SK-N-SH treated with all-trans-retinoic acid at 6 μM for 48 hours (cell line): ENCODE data around the gene DLK1.

Source experiments
- ATAC-seq: fragments of 200-7000 bp; cut with Tn5 transposase; 3 replicates; pipeline ENCODE4 v1.9.1; 2020; ENCODE audit warnings: mild to moderate bottlenecking, moderate library complexity
- ARNTL ChIP-seq: fragments of 450-650 bp; formaldehyde crosslinking; IDR thresholded peaks from 2 replicates; pipeline ENCODE4 v1.5.0; 2020; ENCODE audit warnings: low read depth, mild to moderate bottlenecking, moderate library complexity, borderline replicate concordance
- BACH2 ChIP-seq: fragments of 250-450 bp; sonication (Bioruptor Pico); IDR thresholded peaks from 2 replicates; pipeline ENCODE4 v1.9.0; 2021; ENCODE audit warnings: mild to moderate bottlenecking, borderline replicate concordance
- CSDC2 ChIP-seq: fragments of 250-450 bp; sonication (Bioruptor Pico); IDR thresholded peaks from 2 replicates; pipeline ENCODE4 v1.5.0; 2020; ENCODE audit warnings: mild to moderate bottlenecking, moderate library complexity
- ESRRG ChIP-seq: fragments of 250-450 bp; sonication (Bioruptor Pico); IDR thresholded peaks from 2 replicates; pipeline ENCODE4 v1.6.1; 2021; ENCODE audit warnings: mild to moderate bottlenecking
- GLIS3 ChIP-seq: fragments of 250-450 bp; sonication (Bioruptor Pico); IDR thresholded peaks from 2 replicates; pipeline ENCODE4 v1.5.0; 2020; ENCODE audit warnings: mild to moderate bottlenecking, moderate library complexity
- ISL1 ChIP-seq: fragments of 250-450 bp; sonication (Bioruptor Pico); IDR thresholded peaks from 2 replicates; pipeline ENCODE4 v2.1.2; 2022; ENCODE audit warnings: mild to moderate bottlenecking, moderate library complexity
- OSR1 ChIP-seq: fragments of 250-450 bp; sonication (Bioruptor Pico); IDR thresholded peaks from 2 replicates; pipeline ENCODE4 v1.8.0; 2022; ENCODE audit warnings: moderate library complexity, mild to moderate bottlenecking, inconsistent platforms
- PPARA ChIP-seq: fragments of 250-450 bp; sonication (Bioruptor Pico); IDR thresholded peaks from 2 replicates; pipeline ENCODE4 v1.5.0; 2020; ENCODE audit warnings: mild to moderate bottlenecking, borderline replicate concordance
- RARB ChIP-seq: fragments of 250-450 bp; sonication (Bioruptor Pico); IDR thresholded peaks from 2 replicates; pipeline ENCODE4 v1.8.0; 2021; ENCODE audit warnings: mild to moderate bottlenecking, moderate library complexity
- SNAI2 ChIP-seq: fragments of 250-450 bp; sonication (Bioruptor Pico); IDR thresholded peaks from 2 replicates; pipeline ENCODE4 v1.5.0; 2020; ENCODE audit warnings: mild to moderate bottlenecking, moderate library complexity
- TCF4 ChIP-seq: fragments of 250-450 bp; sonication (Bioruptor Pico); IDR thresholded peaks from 2 replicates; pipeline ENCODE4 v1.8.0; 2021; ENCODE audit warnings: mild to moderate bottlenecking, moderate library complexity, borderline replicate concordance
- TOX ChIP-seq: fragments of 250-450 bp; sonication (Bioruptor Pico); IDR thresholded peaks from 2 replicates; pipeline ENCODE4 v1.8.0; 2021; ENCODE audit warnings: mild to moderate bottlenecking, moderate library complexity, borderline replicate concordance
- ZC3H10 ChIP-seq: fragments of 250-450 bp; sonication (Bioruptor Pico); IDR thresholded peaks from 2 replicates; pipeline ENCODE4 v1.5.1; 2021; ENCODE audit warnings: mild to moderate bottlenecking, moderate library complexity
- ZFP3 ChIP-seq: fragments of 250-450 bp; sonication (Bioruptor Pico); IDR thresholded peaks from 2 replicates; pipeline ENCODE4 v1.5.0; 2020; ENCODE audit warnings: mild to moderate bottlenecking, moderate library complexity
- ZFP30 ChIP-seq: fragments of 450-650 bp; formaldehyde crosslinking; IDR thresholded peaks from 2 replicates; pipeline ENCODE4 v1.5.0; 2022; ENCODE audit warnings: mild to moderate bottlenecking, moderate library complexity
- ZNF565 ChIP-seq: fragments of 450-650 bp; formaldehyde crosslinking; conservative IDR thresholded peaks from 2 replicates; pipeline ENCODE4 v1.5.0; 2020; ENCODE audit warnings: low read depth, mild to moderate bottlenecking, moderate library complexity
- ZNF70 ChIP-seq: fragments of 450-650 bp; formaldehyde crosslinking; IDR thresholded peaks from 2 replicates; pipeline ENCODE4 v1.5.0; 2020; ENCODE audit warnings: mild to moderate bottlenecking, moderate library complexity
- ZNF8 ChIP-seq: fragments of 450-650 bp; formaldehyde crosslinking; IDR thresholded peaks from 2 replicates; pipeline ENCODE4 v1.5.0; 2020; ENCODE audit warnings: mild to moderate bottlenecking, moderate library complexity
- TF ChIP-seq, protein P1 (sequence below): fragments of 250-450 bp; sonication (Bioruptor Pico); IDR thresholded peaks from 2 replicates; pipeline ENCODE4 v1.8.0; 2020; ENCODE audit warnings: mild to moderate bottlenecking, moderate library complexity, borderline replicate concordance
- TF ChIP-seq, protein P2 (sequence below): fragments of 250-450 bp; sonication (Bioruptor Pico); IDR thresholded peaks from 2 replicates; pipeline ENCODE4 v1.5.1; 2021; ENCODE audit warnings: mild to moderate bottlenecking, moderate library complexity
- TF ChIP-seq, protein P3 (sequence below): fragments of 250-450 bp; sonication (Bioruptor Pico); IDR thresholded peaks from 2 replicates; pipeline ENCODE4 v1.8.0; 2021; ENCODE audit warnings: low read depth, mild to moderate bottlenecking, moderate library complexity, borderline replicate concordance
- TF ChIP-seq, protein P4 (sequence below): fragments of 250-450 bp; sonication (Bioruptor Pico); IDR thresholded peaks from 2 replicates; pipeline ENCODE4 v1.5.1; 2020; ENCODE audit warnings: low read depth, mild to moderate bottlenecking, moderate library complexity

Gene DLK1

DNA sequence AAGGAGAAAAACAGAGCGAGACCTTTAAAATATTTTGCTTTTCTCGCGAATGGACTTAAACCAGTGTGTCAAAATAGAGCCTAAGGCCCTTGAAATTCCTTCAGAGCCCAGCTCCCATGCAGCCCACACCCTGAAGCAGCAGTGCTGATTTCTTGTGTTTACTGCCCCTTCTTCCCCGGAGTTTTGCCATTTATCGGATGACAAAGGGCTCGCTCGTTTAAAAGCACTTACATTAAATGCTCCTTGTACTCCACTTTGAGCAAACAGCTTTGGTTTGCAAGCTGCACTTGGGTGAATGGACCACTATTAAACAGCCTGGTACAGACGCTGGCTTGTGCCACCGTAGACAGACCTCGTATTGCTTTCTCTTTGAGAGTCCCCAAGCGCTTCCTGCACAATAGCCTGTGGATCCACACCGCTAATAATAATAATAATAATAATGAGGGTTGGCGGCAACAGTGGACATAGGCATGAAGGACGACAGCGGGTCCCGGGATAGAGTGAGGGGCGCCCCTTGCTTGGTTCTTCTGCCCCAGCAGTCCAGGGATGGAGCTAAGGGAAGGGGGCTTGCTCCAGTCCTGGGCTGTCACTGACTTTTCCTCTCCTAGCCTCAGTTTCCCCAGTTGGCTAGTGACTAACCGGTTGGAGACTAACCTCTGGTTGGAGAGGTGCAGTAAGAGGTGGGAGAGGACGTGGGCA, 6.6 kb downstream of the DLK1 start (continued):
- TF ChIP-seq, protein P1, sequence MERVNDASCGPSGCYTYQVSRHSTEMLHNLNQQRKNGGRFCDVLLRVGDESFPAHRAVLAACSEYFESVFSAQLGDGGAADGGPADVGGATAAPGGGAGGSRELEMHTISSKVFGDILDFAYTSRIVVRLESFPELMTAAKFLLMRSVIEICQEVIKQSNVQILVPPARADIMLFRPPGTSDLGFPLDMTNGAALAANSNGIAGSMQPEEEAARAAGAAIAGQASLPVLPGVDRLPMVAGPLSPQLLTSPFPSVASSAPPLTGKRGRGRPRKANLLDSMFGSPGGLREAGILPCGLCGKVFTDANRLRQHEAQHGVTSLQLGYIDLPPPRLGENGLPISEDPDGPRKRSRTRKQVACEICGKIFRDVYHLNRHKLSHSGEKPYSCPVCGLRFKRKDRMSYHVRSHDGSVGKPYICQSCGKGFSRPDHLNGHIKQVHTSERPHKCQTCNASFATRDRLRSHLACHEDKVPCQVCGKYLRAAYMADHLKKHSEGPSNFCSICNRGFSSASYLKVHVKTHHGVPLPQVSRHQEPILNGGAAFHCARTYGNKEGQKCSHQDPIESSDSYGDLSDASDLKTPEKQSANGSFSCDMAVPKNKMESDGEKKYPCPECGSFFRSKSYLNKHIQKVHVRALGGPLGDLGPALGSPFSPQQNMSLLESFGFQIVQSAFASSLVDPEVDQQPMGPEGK (CRISPR knock-in tag): no peak
- TF ChIP-seq OSR1 (CRISPR knock-in tag): no peak
- no peak for TF ChIP-seq ESRRG (CRISPR knock-in tag)
- TF ChIP-seq SNAI2 (CRISPR knock-in tag): no peak
- TF ChIP-seq ISL1 (CRISPR knock-in tag): no peak
- TF ChIP-seq ZFP3 (CRISPR knock-in tag): no peak
- no peak for TF ChIP-seq TCF4 (CRISPR knock-in tag)
- TF ChIP-seq TOX (CRISPR knock-in tag): no peak
- no peak for TF ChIP-seq ZNF565 (CRISPR knock-in tag)
- TF ChIP-seq ARNTL (CRISPR knock-in tag): no peak

DNA sequence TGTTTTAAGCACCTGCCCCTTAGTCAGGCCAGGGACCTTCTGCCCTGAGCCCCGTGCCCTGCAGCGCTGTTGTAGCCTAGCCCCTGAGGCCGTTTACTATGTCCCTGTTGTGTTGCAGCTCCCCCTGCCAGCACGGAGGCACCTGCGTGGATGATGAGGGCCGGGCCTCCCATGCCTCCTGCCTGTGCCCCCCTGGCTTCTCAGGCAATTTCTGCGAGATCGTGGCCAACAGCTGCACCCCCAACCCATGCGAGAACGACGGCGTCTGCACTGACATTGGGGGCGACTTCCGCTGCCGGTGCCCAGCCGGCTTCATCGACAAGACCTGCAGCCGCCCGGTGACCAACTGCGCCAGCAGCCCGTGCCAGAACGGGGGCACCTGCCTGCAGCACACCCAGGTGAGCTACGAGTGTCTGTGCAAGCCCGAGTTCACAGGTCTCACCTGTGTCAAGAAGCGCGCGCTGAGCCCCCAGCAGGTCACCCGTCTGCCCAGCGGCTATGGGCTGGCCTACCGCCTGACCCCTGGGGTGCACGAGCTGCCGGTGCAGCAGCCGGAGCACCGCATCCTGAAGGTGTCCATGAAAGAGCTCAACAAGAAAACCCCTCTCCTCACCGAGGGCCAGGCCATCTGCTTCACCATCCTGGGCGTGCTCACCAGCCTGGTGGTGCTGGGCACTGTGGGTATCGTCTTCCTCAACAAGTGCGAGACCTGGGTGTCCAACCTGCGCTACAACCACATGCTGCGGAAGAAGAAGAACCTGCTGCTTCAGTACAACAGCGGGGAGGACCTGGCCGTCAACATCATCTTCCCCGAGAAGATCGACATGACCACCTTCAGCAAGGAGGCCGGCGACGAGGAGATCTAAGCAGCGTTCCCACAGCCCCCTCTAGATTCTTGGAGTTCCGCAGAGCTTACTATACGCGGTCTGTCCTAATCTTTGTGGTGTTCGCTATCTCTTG, 7.6 kb downstream of the DLK1 start:
- ATAC-seq: no peak
- TF ChIP-seq RARB (CRISPR knock-in tag): no peak
- no peak for TF ChIP-seq PPARA (CRISPR knock-in tag)
- no peak for TF ChIP-seq ZFP30 (CRISPR knock-in tag)
- TF ChIP-seq GLIS3 (CRISPR knock-in tag): no peak
- TF ChIP-seq ZNF8 (CRISPR knock-in tag): no peak
- TF ChIP-seq ESRRG (CRISPR knock-in tag): no peak
- no peak for TF ChIP-seq TOX (CRISPR knock-in tag)
- TF ChIP-seq CSDC2 (CRISPR knock-in tag): no peak
- no peak for TF ChIP-seq OSR1 (CRISPR knock-in tag)
- TF ChIP-seq, protein P1 (CRISPR knock-in tag): no peak
- TF ChIP-seq, protein P2, sequence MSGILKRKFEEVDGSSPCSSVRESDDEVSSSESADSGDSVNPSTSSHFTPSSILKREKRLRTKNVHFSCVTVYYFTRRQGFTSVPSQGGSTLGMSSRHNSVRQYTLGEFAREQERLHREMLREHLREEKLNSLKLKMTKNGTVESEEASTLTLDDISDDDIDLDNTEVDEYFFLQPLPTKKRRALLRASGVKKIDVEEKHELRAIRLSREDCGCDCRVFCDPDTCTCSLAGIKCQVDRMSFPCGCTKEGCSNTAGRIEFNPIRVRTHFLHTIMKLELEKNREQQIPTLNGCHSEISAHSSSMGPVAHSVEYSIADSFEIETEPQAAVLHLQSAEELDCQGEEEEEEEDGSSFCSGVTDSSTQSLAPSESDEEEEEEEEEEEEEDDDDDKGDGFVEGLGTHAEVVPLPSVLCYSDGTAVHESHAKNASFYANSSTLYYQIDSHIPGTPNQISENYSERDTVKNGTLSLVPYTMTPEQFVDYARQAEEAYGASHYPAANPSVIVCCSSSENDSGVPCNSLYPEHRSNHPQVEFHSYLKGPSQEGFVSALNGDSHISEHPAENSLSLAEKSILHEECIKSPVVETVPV (CRISPR knock-in tag): no peak
- no peak for TF ChIP-seq ISL1 (CRISPR knock-in tag)
- no peak for TF ChIP-seq ZNF70 (CRISPR knock-in tag)
- no peak for TF ChIP-seq BACH2 (CRISPR knock-in tag)
- TF ChIP-seq, protein P3, sequence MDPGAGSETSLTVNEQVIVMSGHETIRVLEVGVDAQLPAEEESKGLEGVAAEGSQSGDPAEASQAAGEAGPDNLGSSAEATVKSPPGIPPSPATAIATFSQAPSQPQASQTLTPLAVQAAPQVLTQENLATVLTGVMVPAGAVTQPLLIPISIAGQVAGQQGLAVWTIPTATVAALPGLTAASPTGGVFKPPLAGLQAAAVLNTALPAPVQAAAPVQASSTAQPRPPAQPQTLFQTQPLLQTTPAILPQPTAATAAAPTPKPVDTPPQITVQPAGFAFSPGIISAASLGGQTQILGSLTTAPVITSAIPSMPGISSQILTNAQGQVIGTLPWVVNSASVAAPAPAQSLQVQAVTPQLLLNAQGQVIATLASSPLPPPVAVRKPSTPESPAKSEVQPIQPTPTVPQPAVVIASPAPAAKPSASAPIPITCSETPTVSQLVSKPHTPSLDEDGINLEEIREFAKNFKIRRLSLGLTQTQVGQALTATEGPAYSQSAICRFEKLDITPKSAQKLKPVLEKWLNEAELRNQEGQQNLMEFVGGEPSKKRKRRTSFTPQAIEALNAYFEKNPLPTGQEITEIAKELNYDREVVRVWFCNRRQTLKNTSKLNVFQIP (CRISPR knock-in tag): no peak
- no peak for TF ChIP-seq ZC3H10 (CRISPR knock-in tag)
- TF ChIP-seq, protein P4, sequence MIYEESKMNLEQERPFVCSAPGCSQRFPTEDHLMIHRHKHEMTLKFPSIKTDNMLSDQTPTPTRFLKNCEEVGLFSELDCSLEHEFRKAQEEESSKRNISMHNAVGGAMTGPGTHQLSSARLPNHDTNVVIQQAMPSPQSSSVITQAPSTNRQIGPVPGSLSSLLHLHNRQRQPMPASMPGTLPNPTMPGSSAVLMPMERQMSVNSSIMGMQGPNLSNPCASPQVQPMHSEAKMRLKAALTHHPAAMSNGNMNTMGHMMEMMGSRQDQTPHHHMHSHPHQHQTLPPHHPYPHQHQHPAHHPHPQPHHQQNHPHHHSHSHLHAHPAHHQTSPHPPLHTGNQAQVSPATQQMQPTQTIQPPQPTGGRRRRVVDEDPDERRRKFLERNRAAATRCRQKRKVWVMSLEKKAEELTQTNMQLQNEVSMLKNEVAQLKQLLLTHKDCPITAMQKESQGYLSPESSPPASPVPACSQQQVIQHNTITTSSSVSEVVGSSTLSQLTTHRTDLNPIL (CRISPR knock-in tag): no peak
- TF ChIP-seq ZFP3 (CRISPR knock-in tag): no peak
- TF ChIP-seq ZNF565 (CRISPR knock-in tag): no peak
